ENCODE measurements around the gene AFF3. TPM values are rescaled to one million over a fixed set of nuclear protein-coding genes. Genes with fewer than 3 reads are reported as not detected.

AFF3 gene
- total RNA-seq, 1 experiment from 2014 or later: not detected

GRCh38 chr2:99984799-99985515 is 157.4 kb downstream of the AFF3 start:
- Histone ChIP-seq H3K9me3 (ENCODE audit: low read depth, low read length, poor library complexity, severe bottlenecking) (no peaks in the 10 kb centered on the region), H3K27ac (ENCODE audit: low read depth, low read length, poor library complexity, severe bottlenecking) (no peak overlapping the region), H3K4me1 (ENCODE audit: insufficient read depth, low read length, poor library complexity, severe bottlenecking) (no peaks in the 10 kb centered on the region), H3K4me3 (ENCODE audit: low read depth, low read length, poor library complexity, severe bottlenecking) (no peak overlapping the region), H3K36me3 (ENCODE audit: insufficient read depth, low read length, poor library complexity, severe bottlenecking) (no peaks in the 10 kb centered on the region), H3K27me3 (replicated peaks; ENCODE audit: insufficient read depth, low read depth, low read length, poor library complexity) (peaks cover 21% of the 10 kb centered on the region)
- POLR2A ChIA-PET (ENCODE audit: low non-redundant PET): no interaction called here
- CTCF ChIA-PET: no interaction called here
- no TSS peak for BruUV-seq (replicated peaks)
- intact Hi-C loops (cut with micrococcal nuclease; ENCODE audit: unreplicated experiment): no loop called here
- TF ChIP-seq EZH2 (IDR thresholded peaks at IDR 0.05; ENCODE audit: borderline replicate concordance, low read depth, low read length, poor library complexity, severe bottlenecking): no peak
- TF ChIP-seq CTCF (conservative IDR thresholded peaks at IDR 0.05; ENCODE audit: low read depth, low read length): no peak
- peak; percentile 15 for DNase-seq (ENCODE audit: low spot score)

- H3K36me3 ChIP-seq (ENCODE audit: insufficient read depth, low read length, poor library complexity, severe bottlenecking): no peaks in the 10 kb centered on the region
- intact Hi-C loops (cut with micrococcal nuclease; ENCODE audit: unreplicated experiment): no loop called here
- no peak overlapping the region for H3K27ac ChIP-seq (ENCODE audit: low read depth, low read length, poor library complexity, severe bottlenecking)
- H3K27me3 ChIP-seq (replicated peaks; ENCODE audit: insufficient read depth, low read depth, low read length, poor library complexity): peaks cover 2% of the 10 kb centered on the region
- ChIA-PET CTCF (no interaction called here), POLR2A (ENCODE audit: low non-redundant PET) (no interaction called here)
- H3K9me3 ChIP-seq (ENCODE audit: low read depth, low read length, poor library complexity, severe bottlenecking): no peaks in the 10 kb centered on the region
- DNase-seq (ENCODE audit: low spot score): no peak
- TF ChIP-seq EZH2 (IDR thresholded peaks at IDR 0.05; ENCODE audit: borderline replicate concordance, low read depth, low read length, poor library complexity, severe bottlenecking) (no peak), CTCF (conservative IDR thresholded peaks at IDR 0.05; ENCODE audit: low read depth, low read length) (no peak)
- H3K4me1 ChIP-seq (ENCODE audit: insufficient read depth, low read length, poor library complexity, severe bottlenecking): no peaks in the 10 kb centered on the region
- no TSS peak for BruUV-seq (replicated peaks)
- no peak overlapping the region for H3K4me3 ChIP-seq (ENCODE audit: low read depth, low read length, poor library complexity, severe bottlenecking)
These were observed 159.6 kb downstream of the AFF3 start for GRCh38 chr2:99982744-99983143.

- POLR2A ChIA-PET (ENCODE audit: low non-redundant PET): no interaction called here
- no TSS peak for BruUV-seq (replicated peaks)
These were observed 160.6 kb downstream of the AFF3 start for GRCh38 chr2:99981840-99982239.

More at GRCh38 chr2:99981840-99982239, 160.6 kb downstream of the AFF3 start:
- DNase-seq (ENCODE audit: low spot score): no peak
- Histone ChIP-seq H3K4me1 (ENCODE audit: insufficient read depth, low read length, poor library complexity, severe bottlenecking) (no peaks in the 10 kb centered on the region), H3K27me3 (replicated peaks; ENCODE audit: insufficient read depth, low read depth, low read length, poor library complexity) (peaks cover 2% of the 10 kb centered on the region), H3K36me3 (ENCODE audit: insufficient read depth, low read length, poor library complexity, severe bottlenecking) (no peaks in the 10 kb centered on the region), H3K9me3 (ENCODE audit: low read depth, low read length, poor library complexity, severe bottlenecking) (no peaks in the 10 kb centered on the region), H3K27ac (ENCODE audit: low read depth, low read length, poor library complexity, severe bottlenecking) (no peak overlapping the region), H3K4me3 (ENCODE audit: low read depth, low read length, poor library complexity, severe bottlenecking) (no peak overlapping the region)
- CTCF ChIA-PET: no interaction called here
- intact Hi-C loops (cut with micrococcal nuclease; ENCODE audit: unreplicated experiment): no loop called here
- TF ChIP-seq EZH2 (IDR thresholded peaks at IDR 0.05; ENCODE audit: borderline replicate concordance, low read depth, low read length, poor library complexity, severe bottlenecking): no peak
- no peak for TF ChIP-seq CTCF (conservative IDR thresholded peaks at IDR 0.05; ENCODE audit: low read depth, low read length)

Data from A673 (cell line).